Measurements from ENCODE around the gene SCPEP1. TPM values are rescaled to one million over a fixed set of nuclear protein-coding genes. Genes with fewer than 3 reads are reported as not detected.

SCPEP1 gene
- total and polyA plus RNA-seq, 2 of the 13 experiments (the other 11 are each of a cell fraction or from before 2014, with no cell fraction given) = 24.3 to 27.3 TPM

DNA sequence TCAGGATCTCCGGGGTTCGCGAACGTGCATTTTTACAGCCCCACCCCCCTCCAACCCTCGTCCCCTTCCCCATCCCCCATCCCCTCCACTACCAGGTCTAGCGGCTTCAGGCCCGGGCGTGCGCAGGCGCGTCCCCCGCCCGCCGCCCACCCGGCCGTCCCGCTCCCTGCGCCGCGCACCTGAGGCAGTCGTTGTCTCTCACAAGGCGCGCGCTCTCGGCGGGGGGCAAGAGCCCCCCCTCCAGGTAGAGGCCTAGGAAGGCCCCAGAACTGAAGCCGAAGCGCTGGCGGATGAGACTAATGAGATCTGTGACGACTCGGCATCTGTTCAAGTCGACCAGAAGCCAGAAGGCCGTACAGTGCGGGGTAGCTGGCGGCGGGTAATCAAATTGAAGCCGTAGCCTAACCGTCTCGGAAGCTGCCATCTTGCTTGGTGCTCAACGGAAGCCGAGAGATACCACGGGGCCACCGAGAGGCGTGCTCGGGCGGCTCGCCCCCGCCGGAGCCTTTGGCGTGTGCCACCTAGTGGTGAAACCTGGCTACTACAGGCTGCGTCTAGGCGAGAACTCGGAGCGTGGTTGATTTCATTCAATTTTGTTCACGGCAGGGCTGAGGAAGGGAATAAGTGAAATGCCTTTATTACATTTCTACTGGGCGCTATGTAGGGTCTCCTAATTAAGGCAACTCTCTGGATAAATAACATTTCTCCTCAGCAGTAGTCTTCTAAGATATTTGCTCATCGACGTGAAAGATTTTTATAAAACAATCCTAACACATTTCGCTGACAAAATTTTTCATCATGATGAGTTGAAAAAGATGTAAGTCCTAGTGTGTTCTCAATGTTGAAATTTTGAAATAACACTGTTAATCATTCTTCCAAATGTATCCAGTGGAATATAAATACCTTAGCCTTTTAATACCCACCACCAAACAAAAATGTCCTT, 17.1 kb upstream of the SCPEP1 start, which contains the start of gene COIL (continued):
- no peak for TF ChIP-seq CERS6 (CRISPR knock-in tag; IDR thresholded peaks at IDR 0.05)
- TF ChIP-seq ZBTB26 (CRISPR knock-in tag; IDR thresholded peaks at IDR 0.05; ENCODE audit: borderline replicate concordance) = peak; percentile 81; the same call in 1 of the 2 replicates
- TF ChIP-seq CHCHD3 (CRISPR knock-in tag; IDR thresholded peaks at IDR 0.05) = peak; percentile 72; the same call in 1 of the 2 replicates
- peak; percentile 88 for TF ChIP-seq ZNF883 (CRISPR knock-in tag; IDR thresholded peaks at IDR 0.05; ENCODE audit: not compliant biosample characterization)
- TF ChIP-seq NFKBIZ (CRISPR knock-in tag; IDR thresholded peaks at IDR 0.05) = no peak
- TF ChIP-seq ZNF17 (CRISPR knock-in tag; IDR thresholded peaks at IDR 0.05) = no peak
- TF ChIP-seq HMGXB3 (CRISPR knock-in tag; IDR thresholded peaks at IDR 0.05; ENCODE audit: borderline replicate concordance) = peak; percentile 64; the same call in 1 of the 2 replicates
- peak; percentile 36; the same call in 1 of the 2 replicates for TF ChIP-seq ZNF761 (CRISPR knock-in tag; conservative IDR thresholded peaks at IDR 0.05)
- TF ChIP-seq, protein P1, sequence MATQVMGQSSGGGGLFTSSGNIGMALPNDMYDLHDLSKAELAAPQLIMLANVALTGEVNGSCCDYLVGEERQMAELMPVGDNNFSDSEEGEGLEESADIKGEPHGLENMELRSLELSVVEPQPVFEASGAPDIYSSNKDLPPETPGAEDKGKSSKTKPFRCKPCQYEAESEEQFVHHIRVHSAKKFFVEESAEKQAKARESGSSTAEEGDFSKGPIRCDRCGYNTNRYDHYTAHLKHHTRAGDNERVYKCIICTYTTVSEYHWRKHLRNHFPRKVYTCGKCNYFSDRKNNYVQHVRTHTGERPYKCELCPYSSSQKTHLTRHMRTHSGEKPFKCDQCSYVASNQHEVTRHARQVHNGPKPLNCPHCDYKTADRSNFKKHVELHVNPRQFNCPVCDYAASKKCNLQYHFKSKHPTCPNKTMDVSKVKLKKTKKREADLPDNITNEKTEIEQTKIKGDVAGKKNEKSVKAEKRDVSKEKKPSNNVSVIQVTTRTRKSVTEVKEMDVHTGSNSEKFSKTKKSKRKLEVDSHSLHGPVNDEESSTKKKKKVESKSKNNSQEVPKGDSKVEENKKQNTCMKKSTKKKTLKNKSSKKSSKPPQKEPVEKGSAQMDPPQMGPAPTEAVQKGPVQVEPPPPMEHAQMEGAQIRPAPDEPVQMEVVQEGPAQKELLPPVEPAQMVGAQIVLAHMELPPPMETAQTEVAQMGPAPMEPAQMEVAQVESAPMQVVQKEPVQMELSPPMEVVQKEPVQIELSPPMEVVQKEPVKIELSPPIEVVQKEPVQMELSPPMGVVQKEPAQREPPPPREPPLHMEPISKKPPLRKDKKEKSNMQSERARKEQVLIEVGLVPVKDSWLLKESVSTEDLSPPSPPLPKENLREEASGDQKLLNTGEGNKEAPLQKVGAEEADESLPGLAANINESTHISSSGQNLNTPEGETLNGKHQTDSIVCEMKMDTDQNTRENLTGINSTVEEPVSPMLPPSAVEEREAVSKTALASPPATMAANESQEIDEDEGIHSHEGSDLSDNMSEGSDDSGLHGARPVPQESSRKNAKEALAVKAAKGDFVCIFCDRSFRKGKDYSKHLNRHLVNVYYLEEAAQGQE (IDR thresholded peaks at IDR 0.05; ENCODE audit: borderline replicate concordance in 1 of 2, low read depth in 1 of 2, low read length in 2 of 2) = peak in 1 of 2 experiments; percentile 66; a peak in 1 of 4 replicates
- peak; percentile 47; the same call in 1 of the 2 replicates for TF ChIP-seq FOSL2 (CRISPR knock-in tag; IDR thresholded peaks at IDR 0.05)
- TF ChIP-seq ZBTB46 (CRISPR knock-in tag; IDR thresholded peaks at IDR 0.05; ENCODE audit: borderline replicate concordance) = 0 out of 2 replicates have a peak, but pooled peaks have one; percentile 45
- TF ChIP-seq MBD4 (IDR thresholded peaks at IDR 0.05; ENCODE audit: borderline replicate concordance, low read length) = no peak
- no peak for TF ChIP-seq ZNF577 (CRISPR knock-in tag; IDR thresholded peaks at IDR 0.05; ENCODE audit: borderline replicate concordance, low read depth)
- TF ChIP-seq ZFP90 (CRISPR knock-in tag; IDR thresholded peaks at IDR 0.05; ENCODE audit: borderline replicate concordance) = peak; percentile 80; the same call in 1 of the 2 replicates
